ENCODE results near the gene ORC1. TPM values are rescaled to one million over a fixed set of nuclear protein-coding genes. Genes with fewer than 3 reads are reported as not detected.
"Not testable (repeated sequence)": the region's sequence is repeated elsewhere in the genome, so short reads cannot be mapped to it uniquely, and the experiment has no call there.

ORC1 gene
- total RNA-seq, 1 experiment from 2014 or later: 14.0 TPM

GRCh38 chr1:52385376-52385775, 18.8 kb downstream of the ORC1 start:
- POLR2A ChIA-PET: no interaction called here

DNA sequence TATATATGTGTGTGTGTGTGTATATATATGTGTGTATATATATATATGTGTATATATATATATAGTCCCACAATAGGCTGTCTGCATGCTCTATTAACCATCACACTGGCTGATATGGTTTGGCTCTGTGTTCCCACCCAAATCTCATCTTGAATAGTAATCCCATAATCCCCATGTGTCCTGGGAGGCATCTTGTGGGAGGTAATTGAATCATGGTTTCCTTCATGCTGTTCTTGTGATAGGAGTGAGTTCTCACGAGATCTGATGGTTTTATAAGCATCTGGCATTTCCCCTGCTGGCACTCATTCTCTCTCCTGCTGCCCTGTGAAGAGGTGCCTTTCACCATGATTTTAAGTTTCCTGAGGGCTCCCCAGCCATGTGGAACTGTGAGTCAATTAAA, 34.4 kb downstream of the ORC1 start:
- H3K36me3 Mint-ChIP-seq (ENCODE audit: insufficient read depth, unreplicated experiment): peaks cover 31% of the 10 kb centered on the region
- CTCF ChIA-PET; H3K9me3 ChIP-seq; H3K36me3 ChIP-seq (ENCODE audit: control insufficient read depth, insufficient read depth, low read length); H3K4me1 Mint-ChIP-seq (ENCODE audit: low read depth, unreplicated experiment); POLR2A ChIA-PET; H3K4me1 ChIP-seq; BruUV-seq (replicated peaks); H3K27ac Mint-ChIP-seq (ENCODE audit: unreplicated experiment); H3K27me3 ChIP-seq (replicated peaks; ENCODE audit: control insufficient read depth, insufficient read depth, low read length); H3K4me3 Mint-ChIP-seq (ENCODE audit: unreplicated experiment); H3K27me3 Mint-ChIP-seq (ENCODE audit: insufficient read depth, unreplicated experiment); H3K4me3 ChIP-seq (ENCODE audit: low read depth, low read length); intact Hi-C loops (cut with micrococcal nuclease; ENCODE audit: unreplicated experiment); DNase-seq; H3K9me3 Mint-ChIP-seq (ENCODE audit: unreplicated experiment): not testable (repeated sequence)

More at GRCh38 chr1:52385376-52385775, 18.8 kb downstream of the ORC1 start:
- H3K9me3 Mint-ChIP-seq (ENCODE audit: unreplicated experiment): no peaks in the 10 kb centered on the region
- no peaks in the 10 kb centered on the region for H3K9me3 ChIP-seq
- H3K36me3 ChIP-seq (ENCODE audit: control insufficient read depth, insufficient read depth, low read length): no peaks in the 10 kb centered on the region; the same call in 1 of the 2 replicates
- no peak for DNase-seq
- H3K4me3 ChIP-seq (ENCODE audit: low read depth, low read length): no peak overlapping the region
- TF ChIP-seq, protein P1, sequence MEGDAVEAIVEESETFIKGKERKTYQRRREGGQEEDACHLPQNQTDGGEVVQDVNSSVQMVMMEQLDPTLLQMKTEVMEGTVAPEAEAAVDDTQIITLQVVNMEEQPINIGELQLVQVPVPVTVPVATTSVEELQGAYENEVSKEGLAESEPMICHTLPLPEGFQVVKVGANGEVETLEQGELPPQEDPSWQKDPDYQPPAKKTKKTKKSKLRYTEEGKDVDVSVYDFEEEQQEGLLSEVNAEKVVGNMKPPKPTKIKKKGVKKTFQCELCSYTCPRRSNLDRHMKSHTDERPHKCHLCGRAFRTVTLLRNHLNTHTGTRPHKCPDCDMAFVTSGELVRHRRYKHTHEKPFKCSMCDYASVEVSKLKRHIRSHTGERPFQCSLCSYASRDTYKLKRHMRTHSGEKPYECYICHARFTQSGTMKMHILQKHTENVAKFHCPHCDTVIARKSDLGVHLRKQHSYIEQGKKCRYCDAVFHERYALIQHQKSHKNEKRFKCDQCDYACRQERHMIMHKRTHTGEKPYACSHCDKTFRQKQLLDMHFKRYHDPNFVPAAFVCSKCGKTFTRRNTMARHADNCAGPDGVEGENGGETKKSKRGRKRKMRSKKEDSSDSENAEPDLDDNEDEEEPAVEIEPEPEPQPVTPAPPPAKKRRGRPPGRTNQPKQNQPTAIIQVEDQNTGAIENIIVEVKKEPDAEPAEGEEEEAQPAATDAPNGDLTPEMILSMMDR (IDR thresholded peaks at IDR 0.05; ENCODE audit: insufficient read depth in 1 of 2, low read depth in 1 of 2, low read length in 1 of 2, severe bottlenecking in 1 of 2, unreplicated experiment in 1 of 2): no peak
- no peaks in the 10 kb centered on the region for H3K27me3 ChIP-seq (replicated peaks; ENCODE audit: control insufficient read depth, insufficient read depth, low read length)
- H3K36me3 Mint-ChIP-seq (ENCODE audit: insufficient read depth, unreplicated experiment): peaks cover 45% of the 10 kb centered on the region
- no peaks in the 10 kb centered on the region for H3K27me3 Mint-ChIP-seq (ENCODE audit: insufficient read depth, unreplicated experiment)
- no peaks in the 10 kb centered on the region for H3K4me1 Mint-ChIP-seq (ENCODE audit: low read depth, unreplicated experiment)
- H3K27ac Mint-ChIP-seq (ENCODE audit: unreplicated experiment): no peak overlapping the region
- CTCF ChIA-PET: no interaction called here
- H3K4me3 Mint-ChIP-seq (ENCODE audit: unreplicated experiment): no peak overlapping the region
- no TSS peak for BruUV-seq (replicated peaks)
- no peaks in the 10 kb centered on the region for H3K4me1 ChIP-seq
- intact Hi-C loops (cut with micrococcal nuclease; ENCODE audit: unreplicated experiment): no loop called here

DNA sequence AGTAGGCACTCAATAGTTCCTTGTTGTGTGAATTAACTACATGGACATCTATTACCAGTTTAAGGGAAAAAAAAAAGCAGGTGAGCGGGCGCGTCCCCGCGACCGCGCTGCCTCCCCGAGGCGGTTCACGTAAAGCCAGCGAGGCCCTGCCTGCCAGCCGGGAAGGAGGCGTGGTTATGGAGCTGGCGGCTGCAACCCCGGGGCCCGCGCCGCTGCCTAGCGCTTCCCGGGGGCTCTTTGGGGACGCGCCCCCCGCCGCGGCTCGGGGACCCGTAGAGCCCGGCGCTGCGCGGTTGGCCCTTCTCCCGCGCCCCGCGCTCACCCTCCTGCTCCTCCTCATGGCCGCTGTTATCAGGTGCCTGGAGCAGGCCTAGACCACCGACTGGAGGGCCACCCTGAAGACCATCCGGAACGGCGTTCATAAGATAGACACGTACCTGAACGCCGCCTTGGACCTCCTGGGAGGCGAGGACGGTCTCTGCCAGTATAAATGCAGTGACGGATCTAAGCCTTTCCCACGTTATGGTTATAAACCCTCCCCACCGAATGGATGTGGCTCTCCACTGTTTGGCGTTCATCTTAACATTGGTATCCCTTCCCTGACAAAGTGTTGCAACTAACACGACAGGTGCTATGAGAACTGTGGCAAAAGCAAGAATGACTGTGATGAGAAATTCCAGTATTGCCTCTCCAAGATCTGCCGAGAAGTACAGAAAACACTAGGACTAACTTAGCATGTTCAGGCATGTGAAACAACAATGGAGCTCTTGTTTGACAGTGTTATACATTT, 35.6 kb downstream of the ORC1 start:
- H3K27me3 Mint-ChIP-seq (ENCODE audit: insufficient read depth, unreplicated experiment): no peaks in the 10 kb centered on the region
- CTCF ChIA-PET: interaction anchor here (0.7 to 1.4 kb wide), 2 partner anchors 35 to 343 kb away, joined by 3 to 4 read pairs; partner anchors contain the start of genes ORC1 and PRPF38A
- no peaks in the 10 kb centered on the region for H3K9me3 Mint-ChIP-seq (ENCODE audit: unreplicated experiment)
- no TSS peak for BruUV-seq (replicated peaks)
- Histone ChIP-seq H3K27me3 (replicated peaks; ENCODE audit: control insufficient read depth, insufficient read depth, low read length) (no peaks in the 10 kb centered on the region), H3K4me1 (peaks cover 6% of the 10 kb centered on the region; the same call in 1 of the 2 replicates), H3K36me3 (ENCODE audit: control insufficient read depth, insufficient read depth, low read length) (no peaks in the 10 kb centered on the region), H3K4me3 (ENCODE audit: low read depth, low read length) (peak overlapping the region; percentile 44), H3K9me3 (no peaks in the 10 kb centered on the region)
- H3K27ac Mint-ChIP-seq (ENCODE audit: unreplicated experiment): no peak overlapping the region
- TF ChIP-seq, protein P1 (IDR thresholded peaks at IDR 0.05; ENCODE audit: insufficient read depth in 1 of 2, low read depth in 1 of 2, low read length in 1 of 2, severe bottlenecking in 1 of 2, unreplicated experiment in 1 of 2): peak in 1 of 2 experiments; percentile 32
- POLR2A ChIA-PET: interaction anchor here (0.6 kb wide), 1 partner anchor 313 kb away, joined by 5 read pairs; no protein-coding TSS in a partner anchor
- DNase-seq: peak; percentile 70 to 81
- peak overlapping the region; percentile 75 for H3K4me3 Mint-ChIP-seq (ENCODE audit: unreplicated experiment)
- H3K36me3 Mint-ChIP-seq (ENCODE audit: insufficient read depth, unreplicated experiment): peaks cover 27% of the 10 kb centered on the region
- peaks cover 9% of the 10 kb centered on the region for H3K4me1 Mint-ChIP-seq (ENCODE audit: low read depth, unreplicated experiment)
- intact Hi-C loops (cut with micrococcal nuclease; ENCODE audit: unreplicated experiment): loop anchor here (1.0 kb wide), 1 partner anchor 241 kb away; no protein-coding TSS in a partner anchor
